AG08396 (cell line): ENCODE measurements around the gene FBXW7.

ENCODE experiments used
- DNase-seq: peaks from one replicate; pipeline ENCODE4 v3.0.0; 2012; ENCODE audit warnings: low spot score, mixed read lengths

Gene FBXW7

DNA sequence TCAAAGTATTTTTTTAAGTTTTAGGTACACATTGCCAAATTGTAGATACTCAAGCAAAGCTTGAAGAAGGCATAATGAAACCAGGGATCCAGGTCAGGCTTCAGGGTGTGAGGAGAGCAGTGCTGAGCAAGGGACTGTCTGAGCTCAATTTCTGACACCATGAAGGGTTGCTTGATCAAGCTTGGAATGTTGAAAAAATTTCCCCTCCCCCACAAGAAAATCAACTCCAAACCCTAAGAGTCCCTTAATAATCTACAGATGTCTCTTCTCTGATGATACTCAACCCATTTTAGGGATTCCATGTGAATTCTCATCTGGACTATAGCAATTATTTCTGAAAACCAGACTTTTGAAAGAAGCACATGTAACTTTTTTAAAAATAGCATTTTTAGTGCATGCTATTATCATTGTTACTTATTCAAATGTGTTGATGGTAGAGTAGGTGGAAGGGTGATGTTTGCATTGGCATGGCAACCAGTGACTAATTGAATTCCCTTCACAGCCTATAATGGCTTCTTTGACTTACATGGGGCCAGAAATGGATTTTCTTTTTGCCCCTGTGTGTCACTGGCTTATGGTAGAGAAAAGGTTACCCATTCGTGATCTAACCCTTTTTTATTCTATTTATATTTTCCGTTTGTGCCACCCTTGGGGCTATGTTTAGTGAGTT is 252.0 kb downstream of the FBXW7 start:
- DNase-seq: no peak

DNA sequence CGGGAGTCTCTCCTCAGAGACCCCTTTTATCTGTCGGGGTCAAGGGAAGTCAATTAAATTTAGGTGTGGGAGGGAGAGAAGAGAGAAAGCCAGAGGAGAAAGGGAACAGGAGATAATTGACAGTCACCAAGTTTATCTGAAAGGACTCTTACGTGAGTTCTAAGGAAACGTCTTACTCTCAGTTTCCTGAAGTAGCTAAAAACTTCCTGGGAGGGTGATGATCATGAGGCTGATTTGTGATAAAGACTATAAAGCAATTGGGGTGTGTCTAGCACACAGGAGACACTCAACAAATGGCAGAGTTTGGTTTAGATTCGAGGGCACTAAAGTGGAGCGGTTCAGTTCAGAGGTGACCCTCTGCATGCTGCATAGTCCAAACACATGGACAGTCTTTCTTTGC is 254.1 kb downstream of the FBXW7 start:
- no peak for DNase-seq

DNA sequence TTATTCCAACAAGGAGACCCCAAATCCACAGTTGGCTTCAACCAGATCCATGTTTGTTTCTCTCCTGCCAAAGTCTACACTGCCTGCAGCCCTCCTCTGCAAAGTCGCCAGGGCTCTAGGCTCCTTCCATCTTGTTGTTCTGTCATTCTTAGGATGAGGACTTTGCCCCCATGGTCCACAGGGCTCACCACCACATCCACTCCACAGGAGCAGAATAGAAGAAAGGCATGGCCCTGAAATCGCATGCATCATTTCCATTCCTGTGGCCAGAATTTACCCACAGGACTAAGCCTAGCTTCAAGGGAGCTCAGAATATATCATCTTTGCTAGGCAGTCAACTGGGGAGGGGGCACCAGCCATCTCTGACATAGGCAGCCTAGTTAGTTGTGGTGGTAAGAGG is 254.7 kb downstream of the FBXW7 start:
- no peak for DNase-seq

DNA sequence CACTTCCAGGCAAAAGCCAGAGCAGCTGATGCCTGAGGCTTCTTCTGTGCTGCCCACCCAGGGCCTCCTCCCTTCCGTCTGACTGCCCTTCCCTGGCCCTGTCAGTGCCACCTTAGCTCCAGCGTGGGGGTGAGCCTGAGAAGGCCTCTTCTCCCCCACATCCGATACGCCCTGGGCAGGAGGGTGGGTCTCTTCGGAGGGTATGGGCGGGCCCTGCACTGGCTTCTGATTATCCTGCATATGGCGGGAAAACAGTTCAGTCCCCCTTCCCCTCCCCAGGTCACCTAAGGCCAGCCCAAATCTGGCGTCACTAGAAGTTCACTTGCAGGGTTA is 256.7 kb downstream of the FBXW7 start:
- DNase-seq: no peak

DNA sequence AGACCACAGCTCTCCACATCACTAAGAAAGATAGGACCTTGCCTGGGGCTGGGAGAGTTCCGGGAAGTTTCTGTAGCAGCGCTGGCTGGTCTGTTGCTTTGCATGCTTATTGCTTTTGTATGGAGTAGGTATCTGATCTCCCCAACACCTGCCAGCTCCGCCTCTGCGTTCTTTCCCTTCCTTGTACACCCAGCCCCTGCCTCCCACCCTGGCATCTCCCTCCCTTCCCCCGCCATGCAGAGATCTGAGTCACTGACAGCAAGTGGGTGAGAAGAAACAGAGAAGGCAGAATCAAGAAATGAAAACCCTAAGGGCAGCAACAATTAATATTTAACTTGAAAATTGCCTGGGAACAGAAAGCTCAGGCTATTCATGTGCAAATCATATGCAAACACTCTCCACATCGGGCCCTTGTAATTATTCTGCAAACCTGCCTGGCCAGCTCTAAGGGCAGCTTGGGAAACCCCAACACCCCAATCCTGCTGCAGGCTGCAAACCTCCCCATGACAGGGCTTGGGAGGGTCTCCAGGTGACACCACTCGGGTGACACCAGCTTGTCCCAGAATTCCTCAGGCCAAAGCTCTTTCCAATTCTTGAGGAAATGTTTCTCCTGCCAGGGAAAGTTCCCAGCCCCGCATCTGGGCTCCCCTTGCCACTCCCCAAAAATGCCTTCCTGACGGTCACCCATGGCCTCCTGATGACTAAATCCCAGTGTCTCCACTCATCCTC is 257.2 kb downstream of the FBXW7 start:
- no peak for DNase-seq

DNA sequence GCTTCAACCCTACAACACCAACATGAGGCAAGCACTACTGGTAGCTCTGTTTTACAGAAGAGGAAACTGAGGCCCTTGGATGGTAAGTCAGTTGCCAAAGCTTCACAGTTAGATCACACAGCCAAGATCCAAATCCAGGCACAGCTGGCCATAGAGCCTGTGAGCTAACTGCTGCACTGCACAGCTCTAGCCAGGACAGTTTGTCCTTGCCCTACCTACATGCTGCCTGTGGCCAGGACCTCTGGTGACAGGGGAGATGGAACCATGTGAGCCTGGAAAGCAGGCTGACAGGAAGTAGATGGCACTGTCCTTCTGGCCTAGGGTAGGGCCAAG is 257.8 kb downstream of the FBXW7 start:
- no peak for DNase-seq

DNA sequence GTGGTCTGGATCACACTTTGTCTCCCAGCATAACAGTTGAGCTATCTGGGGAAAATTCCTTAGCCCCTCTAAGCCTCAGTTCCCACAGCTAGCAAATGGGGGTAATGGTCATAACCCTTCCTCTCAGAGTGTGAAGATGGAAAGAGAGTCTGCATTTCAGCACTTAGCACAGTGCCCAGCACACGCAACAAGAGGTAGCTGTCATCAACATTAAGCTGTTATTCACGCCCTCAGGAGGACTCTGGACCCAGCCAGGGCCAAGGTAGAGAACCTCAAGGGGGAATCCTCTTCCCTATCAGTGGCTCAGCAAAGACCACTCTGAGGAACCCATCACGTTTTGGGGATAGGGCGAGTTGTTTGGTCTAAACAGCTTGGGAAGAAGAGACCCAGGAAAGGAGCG is 258.6 kb downstream of the FBXW7 start:
- no peak for DNase-seq

DNA sequence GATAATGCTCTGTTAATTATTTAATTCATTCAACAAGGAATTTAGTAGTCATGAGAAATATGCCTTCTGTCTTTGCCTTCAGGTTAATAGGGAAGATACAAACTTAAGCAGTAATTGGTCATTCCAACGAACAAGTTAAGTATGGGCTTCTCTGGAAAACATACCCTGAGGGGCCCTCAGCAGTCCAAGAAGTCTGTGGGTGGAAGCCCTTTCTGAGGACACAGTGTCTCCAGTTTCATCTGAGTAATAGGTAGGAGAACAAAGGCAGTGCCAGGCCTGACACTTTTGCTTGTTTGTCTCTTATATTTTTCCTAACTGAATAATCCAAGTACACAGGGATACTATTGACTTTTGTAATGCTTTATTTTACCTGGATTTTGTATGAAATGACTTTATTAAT is 262.5 kb downstream of the FBXW7 start:
- DNase-seq: no peak
